HUES6 (cell line): Measurements from ENCODE around the gene SDC1.

ENCODE experiments used
- H3K27ac ChIP-seq: 2 replicates; pipeline ENCODE4 v1.7.0; 2013; ENCODE audit warnings: low read depth, mild to moderate bottlenecking, low read length, inconsistent platforms
- H3K27me3 ChIP-seq: 2 replicates; pipeline ENCODE4 v1.6.1; 2013; ENCODE audit warnings: low read length; ENCODE audit not compliant: control insufficient read depth, insufficient read depth
- H3K36me3 ChIP-seq: 2 replicates; pipeline ENCODE4 v1.6.1; 2013; ENCODE audit warnings: low read length; ENCODE audit not compliant: control insufficient read depth, insufficient read depth
- H3K4me1 ChIP-seq: 2 replicates; pipeline ENCODE4 v1.6.1; 2013; ENCODE audit warnings: low read length; ENCODE audit not compliant: control insufficient read depth, insufficient read depth
- H3K4me3 ChIP-seq: 2 replicates; pipeline ENCODE4 v1.5.1; 2013; ENCODE audit warnings: low read depth, low read length
- H3K9ac ChIP-seq: one replicate; pipeline ENCODE4 v1.6.1; 2013; ENCODE audit warnings: mild to moderate bottlenecking, low read length
- H3K9me3 ChIP-seq: 2 replicates; pipeline ENCODE4 v1.6.1; 2013; ENCODE audit warnings: low read depth, low read length; ENCODE audit not compliant: control insufficient read depth, insufficient read depth

SDC1 gene

DNA sequence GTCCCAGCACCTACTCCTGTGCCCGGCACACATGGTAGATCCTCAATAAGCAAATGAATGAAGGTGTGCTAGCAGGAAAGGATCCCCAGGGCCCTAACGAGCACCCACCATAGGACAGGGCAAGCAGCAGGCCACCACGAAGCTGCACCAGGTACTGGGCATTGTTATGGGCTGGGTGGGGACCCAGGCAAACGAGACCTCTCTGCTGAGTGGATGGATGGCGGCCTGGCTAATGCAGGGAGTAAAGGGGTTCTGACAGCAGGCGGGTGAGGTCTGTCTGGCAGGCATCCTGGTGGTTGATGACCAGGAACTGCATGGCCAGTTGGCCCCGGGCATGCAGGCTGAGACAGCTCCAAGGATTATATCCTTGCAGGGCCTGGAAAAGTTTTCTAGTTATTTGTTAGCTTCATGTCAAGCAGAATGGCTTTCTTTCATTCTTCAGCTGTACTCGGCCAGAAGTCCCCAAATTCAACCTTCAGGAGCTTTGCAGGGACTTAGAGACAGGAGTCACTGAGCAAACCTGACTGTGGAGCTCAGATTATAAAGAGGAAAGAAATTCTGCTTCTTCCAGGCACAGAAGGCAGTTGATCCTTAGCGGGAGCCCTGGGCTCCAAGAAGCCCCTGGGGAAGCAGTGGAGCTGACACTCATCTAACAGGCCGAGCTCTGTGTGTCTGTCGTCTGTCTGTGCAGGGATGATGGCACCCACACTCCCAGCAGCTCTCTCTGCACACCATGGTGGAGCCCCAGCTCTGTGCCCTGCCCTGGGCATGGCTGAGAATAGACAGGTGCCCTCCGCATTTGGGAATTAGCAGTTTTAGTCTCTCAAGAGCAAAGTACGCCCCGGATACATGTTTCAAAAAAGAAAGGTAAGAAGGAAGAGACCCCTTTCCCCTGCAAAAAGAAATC, 51.2 kb downstream of the SDC1 start:
- H3K27me3 ChIP-seq, result no peaks in the 10 kb centered on the region
- no peaks in the 10 kb centered on the region for H3K36me3 ChIP-seq
- no peak overlapping the region for H3K27ac ChIP-seq
- H3K9me3 ChIP-seq, result no peaks in the 10 kb centered on the region
- H3K4me3 ChIP-seq, result no peak overlapping the region
- H3K9ac ChIP-seq, result no peak overlapping the region
- peaks cover 19% of the 10 kb centered on the region for H3K4me1 ChIP-seq

DNA sequence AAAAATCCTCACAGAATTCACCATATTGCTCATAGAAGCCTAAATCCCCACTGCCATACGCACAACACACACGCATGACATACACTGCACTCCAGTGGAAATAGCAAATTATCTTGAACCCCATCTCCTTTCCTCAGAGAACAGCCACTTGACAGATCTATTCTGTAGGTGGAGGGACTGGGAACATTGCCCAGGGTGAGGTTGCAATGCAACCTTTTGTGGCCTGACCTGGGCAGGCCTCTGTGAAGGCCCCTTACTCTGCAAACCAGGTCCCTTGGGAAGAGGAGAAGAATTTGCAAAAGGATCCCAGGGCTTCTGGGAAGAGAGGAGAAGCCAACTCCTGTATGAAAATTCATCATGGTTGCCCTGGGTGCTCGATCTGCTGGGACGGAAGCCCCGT, 51.9 kb downstream of the SDC1 start:
- Histone ChIP-seq H3K27ac (no peak overlapping the region), H3K27me3 (no peaks in the 10 kb centered on the region), H3K4me1 (peaks cover 19% of the 10 kb centered on the region), H3K9me3 (no peaks in the 10 kb centered on the region), H3K36me3 (no peaks in the 10 kb centered on the region), H3K9ac (no peak overlapping the region), H3K4me3 (no peak overlapping the region)

DNA sequence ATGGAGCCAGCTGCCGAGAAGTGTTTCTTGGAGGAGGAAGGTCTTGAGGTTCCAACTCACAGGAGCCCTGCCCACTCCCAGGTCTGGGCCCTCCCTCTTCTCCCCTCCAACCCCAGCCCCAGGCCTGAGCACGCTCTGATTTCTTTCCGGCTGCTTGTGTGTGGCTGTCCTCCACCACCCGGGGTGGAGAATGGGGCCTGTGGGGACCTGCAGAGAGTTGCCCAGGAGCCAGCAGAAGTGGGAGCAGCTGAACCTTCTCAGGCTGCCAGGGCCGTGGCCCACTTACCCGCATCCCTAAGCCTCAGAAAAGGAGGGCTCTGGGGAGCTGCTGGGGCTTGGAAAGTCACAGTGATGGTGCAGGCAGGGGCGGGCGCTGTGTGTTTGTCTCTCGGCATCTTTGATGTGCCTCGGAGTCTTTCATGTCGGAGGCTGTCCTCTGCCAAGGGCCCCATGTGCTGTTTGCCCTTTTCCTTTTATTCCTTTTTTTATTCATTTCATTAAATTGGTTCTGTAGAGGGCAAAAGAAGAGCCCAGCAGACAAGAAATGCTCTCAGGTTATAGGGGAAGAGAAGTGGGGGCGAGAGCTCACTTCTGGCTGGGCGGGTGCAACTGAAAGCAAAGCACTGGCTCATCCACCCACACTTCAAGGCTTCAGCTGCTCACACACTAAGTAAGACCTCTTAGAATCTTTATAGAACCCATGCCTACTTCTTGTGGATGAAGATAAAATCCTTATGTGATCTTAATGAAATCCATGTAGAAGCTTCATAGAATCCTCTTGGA, 52.5 kb downstream of the SDC1 start:
- peaks cover 19% of the 10 kb centered on the region for H3K4me1 ChIP-seq
- H3K36me3 ChIP-seq, result no peaks in the 10 kb centered on the region
- H3K27me3 ChIP-seq, result no peaks in the 10 kb centered on the region
- no peak overlapping the region for H3K9ac ChIP-seq
- H3K9me3 ChIP-seq, result no peaks in the 10 kb centered on the region
- H3K27ac ChIP-seq, result no peak overlapping the region
- no peak overlapping the region for H3K4me3 ChIP-seq

DNA sequence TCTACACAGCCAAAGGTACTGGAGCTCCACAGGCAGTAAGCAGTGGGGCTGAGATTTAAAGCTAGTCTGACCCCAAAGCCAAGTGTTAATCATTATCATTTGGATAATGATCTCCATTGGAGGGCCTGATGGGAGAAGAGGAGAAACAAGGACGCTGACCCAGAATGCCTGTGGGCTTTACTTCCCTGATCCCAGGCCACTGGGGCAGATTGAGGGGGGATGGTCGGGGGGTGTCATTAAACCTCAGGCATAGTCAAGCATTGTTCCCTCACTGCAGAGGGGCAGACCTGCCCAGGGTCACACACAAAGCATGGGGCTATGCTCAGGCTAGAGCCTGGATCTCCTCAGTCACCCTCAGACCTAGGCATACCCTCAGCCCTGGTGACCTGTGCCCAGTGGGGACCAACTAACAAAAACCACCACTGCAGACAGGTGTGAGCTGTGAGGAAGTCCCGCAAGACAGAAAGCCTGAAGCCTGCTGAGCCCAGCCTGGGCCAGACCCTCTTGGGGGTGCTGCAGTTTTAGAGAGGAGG, 53.4 kb downstream of the SDC1 start:
- H3K9me3 ChIP-seq, result no peaks in the 10 kb centered on the region
- peaks cover 26% of the 10 kb centered on the region for H3K4me1 ChIP-seq
- H3K9ac ChIP-seq, result no peak overlapping the region
- no peaks in the 10 kb centered on the region for H3K27me3 ChIP-seq
- no peaks in the 10 kb centered on the region for H3K36me3 ChIP-seq
- H3K27ac ChIP-seq, result no peak overlapping the region
- H3K4me3 ChIP-seq, result no peak overlapping the region

DNA sequence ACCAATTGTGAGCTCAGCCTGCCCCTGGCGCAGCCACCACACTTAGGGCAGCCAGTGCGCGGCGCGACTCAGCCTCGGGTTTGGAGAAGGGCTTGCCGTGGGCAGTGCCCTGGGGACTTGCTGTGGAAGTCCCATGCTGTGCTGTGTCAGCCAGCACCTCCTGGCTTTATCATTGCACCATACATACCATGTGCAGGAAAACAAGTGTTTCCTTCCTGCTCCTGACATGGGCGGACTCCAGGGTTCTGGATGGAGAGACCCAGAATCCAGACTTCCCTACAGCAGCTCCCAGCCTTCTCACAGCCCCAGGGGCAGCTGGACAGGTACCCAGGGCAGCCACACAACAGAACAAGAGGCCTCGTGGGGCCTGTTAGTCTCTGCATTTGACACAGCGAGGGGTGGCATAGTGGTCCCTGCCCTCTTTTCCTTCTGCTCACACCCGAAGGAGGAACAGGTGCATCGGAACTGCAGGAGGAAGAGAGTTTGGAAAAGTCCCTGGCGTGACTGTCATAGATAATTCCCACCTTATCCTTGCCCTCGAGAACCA, 54.2 kb downstream of the SDC1 start:
- Histone ChIP-seq H3K4me3 (no peak overlapping the region), H3K4me1 (peaks cover 33% of the 10 kb centered on the region), H3K27me3 (no peaks in the 10 kb centered on the region), H3K27ac (no peak overlapping the region), H3K36me3 (no peaks in the 10 kb centered on the region), H3K9ac (no peak overlapping the region), H3K9me3 (no peaks in the 10 kb centered on the region)

DNA sequence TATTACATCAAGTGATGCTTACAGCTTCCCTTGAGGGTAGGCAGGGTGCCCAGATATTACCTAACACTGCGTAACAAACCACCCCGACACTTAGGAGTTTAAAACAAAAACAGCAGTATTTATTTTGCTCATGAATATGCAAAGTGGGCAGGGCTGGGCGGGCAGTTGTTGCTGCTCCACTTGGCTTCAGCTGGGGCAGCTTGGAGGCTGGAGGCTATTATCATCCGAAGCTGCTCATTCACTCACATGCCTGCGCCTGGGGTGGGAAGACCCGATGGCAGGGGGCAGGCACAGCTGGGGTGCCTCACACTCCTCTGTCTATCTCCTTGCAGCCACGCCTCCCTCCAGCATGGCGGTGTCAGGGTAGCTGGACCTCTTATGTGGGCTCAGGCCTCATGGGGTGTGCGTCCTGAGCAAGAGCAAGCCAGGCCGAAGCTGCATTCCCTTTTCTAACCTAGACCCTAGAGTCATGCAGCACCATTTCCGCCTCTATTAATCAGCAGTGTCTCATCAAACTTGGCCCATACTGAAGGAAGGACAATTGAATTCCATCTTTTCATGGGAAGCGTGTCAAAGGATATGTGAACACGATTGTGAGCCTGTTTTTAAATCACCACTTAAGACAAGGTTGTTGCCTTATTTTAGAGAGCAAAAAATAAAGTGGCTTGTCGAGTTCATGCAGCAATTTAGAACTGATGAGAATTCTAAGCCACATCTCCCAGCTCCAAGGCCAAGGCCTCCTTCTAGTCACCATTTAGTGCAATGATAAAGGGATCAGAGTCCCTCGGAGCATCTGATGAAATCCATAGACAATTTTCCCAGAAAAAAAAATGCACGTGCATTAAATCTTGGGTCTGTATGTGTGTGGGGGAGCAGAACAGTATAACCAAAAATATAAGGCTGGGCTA, 54.9 kb downstream of the SDC1 start:
- no peak overlapping the region for H3K9ac ChIP-seq
- H3K27ac ChIP-seq, result no peak overlapping the region
- peaks cover 33% of the 10 kb centered on the region for H3K4me1 ChIP-seq
- H3K4me3 ChIP-seq, result no peak overlapping the region
- no peaks in the 10 kb centered on the region for H3K27me3 ChIP-seq
- H3K36me3 ChIP-seq, result no peaks in the 10 kb centered on the region
- H3K9me3 ChIP-seq, result no peaks in the 10 kb centered on the region

DNA sequence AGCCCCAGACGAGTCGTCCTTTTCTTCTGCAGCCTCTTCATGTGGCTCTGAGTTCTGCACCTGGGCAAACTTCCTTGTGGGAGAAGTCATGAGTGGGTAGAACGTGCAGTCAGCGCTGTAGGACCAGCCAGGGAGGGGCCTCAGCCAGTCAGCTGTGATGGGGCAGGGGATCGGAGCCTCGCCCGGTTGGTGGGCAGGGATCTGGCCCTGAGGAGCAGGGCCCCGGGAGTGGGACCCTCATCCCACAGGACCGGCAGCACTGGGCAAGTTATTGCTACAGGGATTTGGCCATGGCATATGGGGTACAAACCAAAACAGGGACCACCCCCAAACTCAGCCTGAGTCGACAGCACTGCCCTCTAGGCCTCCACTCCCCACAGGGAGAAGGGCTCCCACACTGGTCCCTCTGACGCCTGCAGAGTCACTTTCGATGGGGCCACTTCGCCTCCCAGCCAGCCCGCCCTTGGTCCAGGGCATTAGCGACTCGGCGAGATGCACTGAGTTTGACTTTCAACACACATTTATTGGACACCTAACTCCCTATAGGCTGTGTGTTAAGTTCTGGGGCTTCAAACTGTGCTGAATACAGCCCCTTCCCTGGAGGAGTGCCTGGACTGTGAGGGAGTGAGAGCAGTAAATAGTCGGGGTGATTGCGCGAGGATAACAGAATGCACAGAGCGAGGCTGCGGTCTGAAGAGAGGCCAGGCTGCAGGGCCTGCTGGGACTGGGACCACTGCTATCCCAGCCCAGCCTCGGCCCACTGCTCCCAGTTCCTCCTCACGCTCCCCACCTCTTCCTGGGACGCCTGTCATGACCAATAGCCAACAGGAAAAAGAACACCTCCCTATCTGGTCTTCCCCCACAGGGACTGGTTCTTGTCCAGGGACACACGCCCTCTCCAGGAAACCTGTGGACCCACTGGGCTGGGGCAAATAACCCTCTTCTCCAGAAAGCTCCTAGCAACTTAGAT, 55.9 kb downstream of the SDC1 start:
- no peak overlapping the region for H3K4me3 ChIP-seq
- no peak overlapping the region for H3K9ac ChIP-seq
- H3K4me1 ChIP-seq, result peaks cover 39% of the 10 kb centered on the region
- H3K36me3 ChIP-seq, result no peaks in the 10 kb centered on the region
- no peaks in the 10 kb centered on the region for H3K27me3 ChIP-seq
- H3K9me3 ChIP-seq, result no peaks in the 10 kb centered on the region
- no peak overlapping the region for H3K27ac ChIP-seq

DNA sequence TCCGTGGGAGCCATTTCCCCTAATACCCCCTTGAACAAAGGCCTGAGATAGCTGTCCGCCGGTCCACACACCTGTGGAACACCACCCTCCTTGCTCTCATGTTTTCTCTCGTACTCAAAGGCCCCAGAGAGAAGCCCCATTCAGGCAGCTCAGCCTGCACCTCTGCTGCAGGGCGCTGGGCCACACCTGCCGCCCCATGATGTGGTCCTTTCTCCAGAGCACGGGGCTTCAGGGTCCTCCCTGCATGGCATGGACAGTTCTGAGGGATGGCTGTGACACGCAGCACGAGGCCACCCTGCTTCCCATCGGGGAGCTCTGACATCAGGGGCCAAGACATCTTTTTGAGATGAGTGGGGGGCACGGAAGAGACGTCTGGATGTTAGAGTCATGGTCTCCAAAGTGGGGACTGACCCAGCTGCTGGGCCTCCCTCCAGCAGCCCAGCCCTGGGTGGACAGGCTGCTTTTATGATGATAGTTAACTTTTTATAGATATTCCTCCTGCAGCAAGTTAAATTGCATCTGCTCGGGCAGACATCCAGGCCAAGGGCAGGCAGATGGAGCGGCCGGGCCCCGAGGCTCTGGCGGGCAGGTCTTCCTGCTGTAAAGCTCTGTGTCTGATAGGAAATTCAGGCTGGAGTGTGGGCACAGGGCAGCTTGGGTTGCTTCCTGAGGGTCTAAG, 56.7 kb downstream of the SDC1 start:
- H3K4me1 ChIP-seq, result peaks cover 40% of the 10 kb centered on the region
- no peak overlapping the region for H3K9ac ChIP-seq
- H3K36me3 ChIP-seq, result no peaks in the 10 kb centered on the region
- H3K4me3 ChIP-seq, result no peak overlapping the region
- H3K27ac ChIP-seq, result no peak overlapping the region
- H3K27me3 ChIP-seq, result no peaks in the 10 kb centered on the region
- H3K9me3 ChIP-seq, result no peaks in the 10 kb centered on the region

DNA sequence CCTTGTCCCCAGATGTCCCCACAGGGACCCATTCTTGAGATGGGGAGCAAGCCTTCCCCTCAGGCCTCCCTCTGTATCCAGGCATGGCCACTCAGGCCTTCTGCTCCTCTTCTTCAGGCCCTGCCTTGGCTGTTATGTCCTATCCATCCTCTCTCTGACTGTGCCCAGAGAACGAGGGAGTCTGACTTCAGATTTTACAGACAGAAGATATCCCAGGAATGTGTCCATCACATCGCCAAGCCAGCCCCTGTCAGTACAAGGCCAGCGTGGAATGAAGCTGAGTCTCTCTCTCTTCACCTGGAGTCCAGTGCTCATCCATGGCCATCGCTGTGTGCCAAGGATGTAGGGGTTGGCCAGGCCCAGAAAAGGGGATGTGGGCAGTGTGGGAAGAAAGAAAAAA, 57.6 kb downstream of the SDC1 start:
- H3K36me3 ChIP-seq, result no peaks in the 10 kb centered on the region
- no peaks in the 10 kb centered on the region for H3K27me3 ChIP-seq
- H3K4me3 ChIP-seq, result no peak overlapping the region
- H3K9ac ChIP-seq, result no peak overlapping the region
- H3K27ac ChIP-seq, result no peak overlapping the region
- no peaks in the 10 kb centered on the region for H3K9me3 ChIP-seq
- peaks cover 40% of the 10 kb centered on the region for H3K4me1 ChIP-seq
